Adrenal gland (tissue), 5 donors: ENCODE data around the gene NKX1-2.

Experiments
- POLR2A ChIP-seq, 2 donors: fragments of 450-650 bp; IDR thresholded peaks; one replicate each; pipeline ENCODE4 v1.6.1; 2017; ENCODE audit warnings: antibody characterized with exemption in 2 of 2, mild to moderate bottlenecking in 2 of 2, moderate library complexity in 1 of 2
- TF ChIP-seq, protein P1 (sequence below), 6 experiments: fragments of 450-650 bp in 4 of 6; fragments of 200-600 bp in 2 of 6; sonication (generic) in 1 of 6; IDR thresholded peaks; 1 replicate in 5 of 6; 2 replicates in 1 of 6; pipeline versions ENCODE4 v1.5.1 to v1.8.0; 2016 to 2021; ENCODE audit warnings: antibody characterized with exemption in 6 of 6, mild to moderate bottlenecking in 2 of 6, moderate library complexity in 1 of 6
- donor health status: DM: no; HTN: no; CAD: no.

DNA sequence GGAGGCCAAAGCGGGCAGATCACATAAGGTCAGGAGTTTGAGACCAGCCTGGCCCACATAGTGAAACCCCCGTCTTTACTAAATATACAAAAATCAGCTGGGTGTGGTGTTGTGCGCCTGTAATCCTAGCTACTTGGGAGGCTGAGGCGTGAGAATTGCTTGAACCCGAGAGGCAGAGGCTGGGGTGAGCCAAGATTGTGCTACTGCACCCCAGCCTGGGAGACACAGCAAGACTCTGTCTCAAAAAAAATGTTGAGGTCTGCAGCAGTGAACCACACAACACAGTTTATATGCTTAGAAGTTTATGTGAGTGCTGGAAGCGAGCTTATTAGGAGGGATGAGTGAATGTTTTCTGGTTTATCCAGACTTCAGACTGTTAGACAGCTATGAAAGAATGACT is 22.2 kb upstream of the NKX1-2 start:
- TF ChIP-seq, protein P1, sequence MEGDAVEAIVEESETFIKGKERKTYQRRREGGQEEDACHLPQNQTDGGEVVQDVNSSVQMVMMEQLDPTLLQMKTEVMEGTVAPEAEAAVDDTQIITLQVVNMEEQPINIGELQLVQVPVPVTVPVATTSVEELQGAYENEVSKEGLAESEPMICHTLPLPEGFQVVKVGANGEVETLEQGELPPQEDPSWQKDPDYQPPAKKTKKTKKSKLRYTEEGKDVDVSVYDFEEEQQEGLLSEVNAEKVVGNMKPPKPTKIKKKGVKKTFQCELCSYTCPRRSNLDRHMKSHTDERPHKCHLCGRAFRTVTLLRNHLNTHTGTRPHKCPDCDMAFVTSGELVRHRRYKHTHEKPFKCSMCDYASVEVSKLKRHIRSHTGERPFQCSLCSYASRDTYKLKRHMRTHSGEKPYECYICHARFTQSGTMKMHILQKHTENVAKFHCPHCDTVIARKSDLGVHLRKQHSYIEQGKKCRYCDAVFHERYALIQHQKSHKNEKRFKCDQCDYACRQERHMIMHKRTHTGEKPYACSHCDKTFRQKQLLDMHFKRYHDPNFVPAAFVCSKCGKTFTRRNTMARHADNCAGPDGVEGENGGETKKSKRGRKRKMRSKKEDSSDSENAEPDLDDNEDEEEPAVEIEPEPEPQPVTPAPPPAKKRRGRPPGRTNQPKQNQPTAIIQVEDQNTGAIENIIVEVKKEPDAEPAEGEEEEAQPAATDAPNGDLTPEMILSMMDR (IDR thresholded peaks at IDR 0.05) = no peak
- TF ChIP-seq POLR2A (IDR thresholded peaks at IDR 0.05) = no peak
